ENCODE results near the gene CDC73. TPM values are rescaled to one million over a fixed set of nuclear protein-coding genes. Genes with fewer than 3 reads are reported as not detected.
A peak's percentile ranks its signal among the peaks of the same experiment; 100 is the strongest.

The CDC73 gene
- total and polyA plus RNA-seq, 3 donors from 2014 or later = 31.4 to 47.1 (median 39.6) TPM

DNA sequence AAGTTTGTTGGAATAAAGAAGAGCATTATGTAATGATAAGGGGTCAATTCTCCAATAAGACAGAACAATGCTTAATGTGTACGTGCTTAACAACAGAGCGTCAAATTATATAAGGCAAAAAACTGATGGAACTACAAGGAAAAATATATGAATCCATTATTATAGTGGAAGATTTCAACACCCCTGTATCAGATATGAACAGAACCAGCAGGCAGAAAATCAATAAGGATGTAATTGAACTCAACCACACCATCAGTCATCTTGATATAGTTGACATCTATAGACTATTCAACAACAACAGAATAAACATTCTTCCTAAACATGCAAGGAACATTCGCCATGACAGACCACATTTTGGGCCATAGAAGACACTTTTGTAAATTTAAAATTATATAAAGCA, 3.6 kb upstream of the CDC73 start:
- WGBS, 2 donors = 94 to 97% methylated on average over 3 of the region's 3 CpGs
- no peak overlapping the region for H3K27ac ChIP-seq
- intact Hi-C loops (cut with DNase I; ENCODE audit: low total_unique reads) = no loop called here
- H3K27me3 ChIP-seq = no peaks in the 10 kb centered on the region
- no peaks in the 10 kb centered on the region for H3K36me3 ChIP-seq (ENCODE audit: low read depth, missing control alignments)
- DNase-seq = no peak
- peaks cover 2% of the 10 kb centered on the region for H3K4me1 ChIP-seq
- no peaks in the 10 kb centered on the region for H3K9me3 ChIP-seq
- H3K4me3 ChIP-seq = no peak overlapping the region
- TF ChIP-seq POLR2A (IDR thresholded peaks at IDR 0.05) = no peak

DNA sequence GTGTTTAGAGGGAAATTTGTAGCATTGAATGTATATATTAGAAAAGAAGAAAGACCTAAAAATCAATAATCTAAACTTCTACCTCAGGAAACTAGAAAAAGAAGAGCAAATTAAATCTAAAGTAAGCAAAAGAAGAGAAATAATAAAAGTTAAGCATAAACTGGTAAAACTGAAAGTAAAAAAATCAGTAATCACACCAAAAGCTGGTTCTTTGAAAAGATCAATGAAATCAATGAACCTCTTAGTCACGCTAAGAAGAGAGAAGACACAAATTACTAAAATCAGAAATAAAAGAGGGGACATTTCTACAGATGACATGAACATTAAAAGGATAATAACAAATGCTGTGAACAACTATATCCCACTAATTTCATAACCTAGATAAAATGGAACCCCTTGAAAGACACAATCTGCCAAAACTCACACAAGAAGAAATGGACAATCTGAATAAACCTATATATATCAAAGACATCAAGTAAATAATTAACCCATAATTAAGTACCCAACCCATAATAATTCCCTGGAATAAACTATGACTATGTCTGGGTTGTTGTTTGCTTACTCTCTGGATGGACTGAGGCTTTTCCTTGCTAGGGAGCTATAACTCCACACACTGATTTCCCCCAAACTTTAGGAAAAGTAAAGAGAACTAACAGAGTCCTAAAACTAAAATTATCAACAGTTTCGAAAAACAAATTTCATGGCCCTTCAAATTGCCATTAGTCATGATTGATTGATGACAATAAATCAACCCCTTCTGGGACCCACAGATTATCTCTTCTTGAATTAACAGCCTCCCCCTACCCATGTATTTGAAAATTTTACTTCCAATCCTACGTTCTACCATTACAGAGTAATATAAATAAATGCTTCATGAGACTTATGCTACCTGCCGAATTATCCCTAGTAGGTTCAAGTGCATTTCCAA, 2.8 kb upstream of the CDC73 start:
- Histone ChIP-seq H3K27me3 (no peaks in the 10 kb centered on the region), H3K27ac (no peak overlapping the region), H3K4me1 (peaks cover 6% of the 10 kb centered on the region), H3K36me3 (ENCODE audit: low read depth, missing control alignments) (no peaks in the 10 kb centered on the region), H3K4me3 (no peak overlapping the region), H3K9me3 (no peaks in the 10 kb centered on the region)
- WGBS, 2 donors = 87 to 94% methylated on average over 4 of the region's 4 CpGs
- intact Hi-C loops (cut with DNase I; ENCODE audit: low total_unique reads) = no loop called here
- no peak for DNase-seq
- TF ChIP-seq, protein P1, sequence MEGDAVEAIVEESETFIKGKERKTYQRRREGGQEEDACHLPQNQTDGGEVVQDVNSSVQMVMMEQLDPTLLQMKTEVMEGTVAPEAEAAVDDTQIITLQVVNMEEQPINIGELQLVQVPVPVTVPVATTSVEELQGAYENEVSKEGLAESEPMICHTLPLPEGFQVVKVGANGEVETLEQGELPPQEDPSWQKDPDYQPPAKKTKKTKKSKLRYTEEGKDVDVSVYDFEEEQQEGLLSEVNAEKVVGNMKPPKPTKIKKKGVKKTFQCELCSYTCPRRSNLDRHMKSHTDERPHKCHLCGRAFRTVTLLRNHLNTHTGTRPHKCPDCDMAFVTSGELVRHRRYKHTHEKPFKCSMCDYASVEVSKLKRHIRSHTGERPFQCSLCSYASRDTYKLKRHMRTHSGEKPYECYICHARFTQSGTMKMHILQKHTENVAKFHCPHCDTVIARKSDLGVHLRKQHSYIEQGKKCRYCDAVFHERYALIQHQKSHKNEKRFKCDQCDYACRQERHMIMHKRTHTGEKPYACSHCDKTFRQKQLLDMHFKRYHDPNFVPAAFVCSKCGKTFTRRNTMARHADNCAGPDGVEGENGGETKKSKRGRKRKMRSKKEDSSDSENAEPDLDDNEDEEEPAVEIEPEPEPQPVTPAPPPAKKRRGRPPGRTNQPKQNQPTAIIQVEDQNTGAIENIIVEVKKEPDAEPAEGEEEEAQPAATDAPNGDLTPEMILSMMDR (IDR thresholded peaks at IDR 0.05) = no peak
- TF ChIP-seq POLR2A (IDR thresholded peaks at IDR 0.05) = no peak

DNA sequence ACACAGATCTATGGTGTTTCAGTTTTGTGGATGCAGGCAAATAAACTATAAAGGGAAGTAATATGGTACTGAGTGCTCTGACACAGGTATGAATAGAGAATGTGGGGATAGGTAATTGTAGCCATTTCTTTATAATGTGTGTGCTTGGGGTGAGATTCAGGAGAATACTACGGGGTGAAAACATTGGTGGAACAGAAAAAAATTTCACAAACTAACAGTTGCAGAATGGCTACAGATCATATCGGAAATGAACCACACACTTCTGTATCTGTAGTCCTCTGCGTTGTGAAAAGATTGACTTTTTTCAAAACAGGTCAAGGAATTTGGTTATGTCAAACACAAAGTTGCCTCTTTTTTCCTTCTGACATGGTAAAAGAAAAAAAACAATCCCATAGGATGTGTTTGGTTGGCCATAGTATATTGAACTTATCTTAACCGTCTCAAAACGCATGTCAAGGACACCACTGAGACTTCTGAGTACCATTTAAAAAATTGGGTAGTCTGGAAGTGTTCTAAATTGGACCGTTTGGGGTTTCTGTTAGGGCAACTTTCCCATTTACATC, 1.1 kb upstream of the CDC73 start:
- no peaks in the 10 kb centered on the region for H3K36me3 ChIP-seq (ENCODE audit: low read depth, missing control alignments)
- H3K27ac ChIP-seq = peak overlapping the region in 1 of 2 donors; percentile 98
- intact Hi-C loops (cut with DNase I; ENCODE audit: low total_unique reads) = no loop called here
- H3K4me1 ChIP-seq = peaks cover 6% of the 10 kb centered on the region
- H3K4me3 ChIP-seq = peak overlapping the region; percentile 85 to 89
- TF ChIP-seq, protein P1 (IDR thresholded peaks at IDR 0.05) = no peak
- TF ChIP-seq POLR2A (IDR thresholded peaks at IDR 0.05) = no peak
- H3K27me3 ChIP-seq = no peaks in the 10 kb centered on the region
- no peaks in the 10 kb centered on the region for H3K9me3 ChIP-seq
- no peak for DNase-seq
- 27 to 38% methylated on average over 6 of the region's 6 CpGs for WGBS, 2 donors

DNA sequence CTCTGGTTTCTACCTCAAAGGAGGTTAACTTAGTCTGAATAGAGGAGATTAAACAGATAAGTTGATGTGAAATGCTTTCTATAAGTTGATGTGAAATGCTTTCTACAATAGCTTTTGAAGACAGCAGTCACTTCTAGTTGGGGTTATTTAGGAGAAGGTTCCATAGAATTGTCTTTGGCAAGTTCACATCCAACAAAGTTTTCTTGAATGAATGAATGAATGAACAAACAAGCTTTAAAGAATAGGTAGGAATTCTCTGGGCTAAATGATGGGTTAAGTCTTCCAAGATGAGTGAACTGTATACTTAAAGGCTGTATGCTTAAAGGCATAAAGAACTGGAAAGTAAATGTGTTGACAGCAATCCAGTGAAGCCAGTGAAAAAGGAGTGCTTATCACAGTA, 1.9 kb downstream of the CDC73 start:
- intact Hi-C loops (cut with DNase I; ENCODE audit: low total_unique reads) = no loop called here
- Histone ChIP-seq H3K36me3 (ENCODE audit: low read depth, missing control alignments) (no peaks in the 10 kb centered on the region), H3K4me1 (peaks cover 6% of the 10 kb centered on the region), H3K27me3 (no peaks in the 10 kb centered on the region), H3K9me3 (no peaks in the 10 kb centered on the region), H3K27ac (no peak overlapping the region), H3K4me3 (peak overlapping the region in 1 of 2 donors; percentile 85)
- DNase-seq = no peak
- no peak for TF ChIP-seq POLR2A (IDR thresholded peaks at IDR 0.05)
- TF ChIP-seq, protein P1 (IDR thresholded peaks at IDR 0.05) = no peak

DNA sequence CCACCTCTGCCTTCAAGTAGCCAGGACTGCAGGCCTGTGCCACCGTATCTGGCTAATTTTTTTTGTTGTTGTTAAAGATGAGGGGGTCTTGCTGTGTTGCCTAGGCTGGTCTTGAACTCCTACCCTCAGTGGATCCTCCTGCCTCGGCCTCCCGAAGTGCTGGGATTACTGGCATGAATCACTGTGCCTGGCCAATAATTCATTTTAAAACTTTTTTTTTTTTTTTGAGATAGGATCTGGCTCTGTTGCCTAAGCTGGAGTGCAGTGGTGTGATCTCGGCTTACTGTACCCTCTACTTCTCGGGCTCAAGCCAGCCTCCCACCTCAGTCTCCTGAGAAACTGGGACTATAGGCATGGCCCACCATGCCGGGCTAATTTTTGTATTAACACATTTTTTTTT, 3.5 kb downstream of the CDC73 start:
- no peak for TF ChIP-seq POLR2A (IDR thresholded peaks at IDR 0.05)
- TF ChIP-seq, protein P1 (IDR thresholded peaks at IDR 0.05) = no peak
- no peak for DNase-seq
- intact Hi-C loops (cut with DNase I; ENCODE audit: low total_unique reads) = no loop called here
- no peaks in the 10 kb centered on the region for H3K27me3 ChIP-seq
- no peak overlapping the region for H3K27ac ChIP-seq
- H3K4me1 ChIP-seq = peaks cover 6% of the 10 kb centered on the region
- H3K9me3 ChIP-seq = no peaks in the 10 kb centered on the region
- H3K36me3 ChIP-seq (ENCODE audit: low read depth, missing control alignments) = no peaks in the 10 kb centered on the region
- no peak overlapping the region for H3K4me3 ChIP-seq
- WGBS, 2 donors = 88 to 91% methylated on average over 6 of the region's 6 CpGs

Data from testis (tissue), 3 donors.